OCI-LY3 (cell line): ENCODE results near the gene LDLRAD4.

Source experiments
- H2AFZ ChIP-seq: fragments of 200-600, 300-600 bp; shearing (Covaris generic); 2 replicates; pipeline ENCODE4 v1.6.0; 2014; ENCODE audit warnings: antibody characterized with exemption, low read depth, low read length
- H3K27ac ChIP-seq: fragments of 200-600, 300-600 bp; sonication (generic); 2 replicates; pipeline ENCODE4 v1.5.1; 2014; ENCODE audit warnings: mild to moderate bottlenecking, low read length, moderate library complexity, mixed read lengths
- H3K27me3 ChIP-seq: fragments of 200-600, 300-600 bp; sonication (generic); 2 replicates; pipeline ENCODE4 v1.6.1; 2014; ENCODE audit warnings: low read depth, low read length, mixed read lengths
- H3K36me3 ChIP-seq: fragments of 200-600, 300-600 bp; sonication (generic); replicated peaks from 2 replicates; pipeline ENCODE3; 2014; ENCODE audit warnings: low read depth, low read length, mixed read lengths
- H3K4me1 ChIP-seq: fragments of 300-600, 200-600 bp; sonication (generic); 2 replicates; pipeline ENCODE4 v1.6.1; 2014; ENCODE audit warnings: low read length, mixed read lengths
- H3K4me2 ChIP-seq: fragments of 200-600, 300-600 bp; sonication (generic); 2 replicates; pipeline ENCODE4 v1.6.1; 2014; ENCODE audit warnings: low read length, mixed read lengths
- H3K4me3 ChIP-seq: fragments of 300-600, 200-600 bp; sonication (generic); 2 replicates; pipeline ENCODE4 v1.5.1; 2014; ENCODE audit warnings: antibody characterized with exemption, mild to moderate bottlenecking, low read length, moderate library complexity
- H3K79me2 ChIP-seq: fragments of 300-600, 200-600 bp; shearing (Covaris generic); 2 replicates; pipeline ENCODE4 v1.6.1; 2014; ENCODE audit warnings: mild to moderate bottlenecking, low read length, mixed read lengths
- H3K9ac ChIP-seq: fragments of 300-600, 200-600 bp; shearing (Covaris generic); 2 replicates; pipeline ENCODE4 v1.6.0; 2014; ENCODE audit warnings: mild to moderate bottlenecking, low read length, moderate library complexity
- H3K9me3 ChIP-seq: fragments of 200-600, 300-600 bp; shearing (Covaris generic); 2 replicates; pipeline ENCODE4 v1.6.1; 2014; ENCODE audit warnings: low read length, mixed read lengths; ENCODE audit not compliant: insufficient read depth
- H4K20me1 ChIP-seq: fragments of 200-600, 300-600 bp; sonication (generic); 2 replicates; pipeline ENCODE4 v1.6.1; 2016; ENCODE audit warnings: low read length, mixed read lengths; ENCODE audit not compliant: insufficient read depth
- CTCF ChIP-seq: fragments of 200-600, 300-600 bp; sonication (generic); IDR thresholded peaks from 2 replicates; pipeline ENCODE4 v1.5.1; 2014; ENCODE audit warnings: antibody characterized with exemption, low read length, low read depth
- EZH2phosphoT487 ChIP-seq: fragments of 200-600 bp; shearing (Covaris generic); IDR thresholded peaks from 2 replicates; pipeline ENCODE4 v1.6.1; 2018; ENCODE audit warnings: antibody characterized with exemption, mixed run types, low read depth

Gene LDLRAD4

DNA sequence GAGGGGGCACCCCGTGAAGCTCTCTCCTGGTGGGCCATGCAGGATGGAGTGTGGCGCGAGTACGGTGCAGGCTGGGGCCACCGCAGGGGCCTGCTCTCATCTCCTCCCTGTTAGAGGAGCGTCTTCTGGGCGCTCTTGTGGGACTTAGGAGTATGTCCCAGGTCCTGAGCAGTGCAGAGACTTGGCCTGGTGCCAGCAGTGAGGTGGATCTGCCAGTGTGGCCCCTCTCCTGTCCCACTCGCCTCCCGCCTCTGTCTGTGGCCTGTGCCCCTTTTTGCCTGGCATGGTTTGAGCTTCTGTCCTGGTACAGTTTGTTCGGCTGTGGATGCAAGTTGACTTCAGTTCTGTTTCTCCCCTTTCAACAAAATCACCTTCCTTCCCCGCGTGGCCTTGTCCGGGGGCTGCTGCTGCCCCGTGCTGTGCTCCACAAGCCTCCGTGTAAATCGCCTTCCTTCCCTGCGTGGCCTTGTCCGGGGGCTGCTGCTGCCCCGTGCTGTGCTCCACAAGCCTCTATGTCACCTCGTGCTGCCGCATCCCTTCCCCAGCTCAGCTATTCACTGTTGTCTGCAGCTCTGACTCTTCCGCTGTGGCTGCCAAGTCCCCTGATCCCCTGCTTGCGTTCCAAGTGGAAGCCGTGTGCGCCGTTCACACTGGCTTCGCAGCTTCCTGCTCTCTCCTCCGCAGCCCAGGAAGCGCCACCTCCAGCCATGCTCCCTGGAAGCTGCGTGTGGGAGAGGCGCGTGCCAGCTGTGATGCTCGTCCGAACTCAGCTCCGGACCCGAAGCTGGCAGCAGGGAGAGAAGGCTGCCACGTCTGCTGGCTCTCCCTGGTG, 13.7 kb downstream of the LDLRAD4 start:
- Histone ChIP-seq H3K4me3 (no peak overlapping the region), H3K79me2 (no peaks in the 10 kb centered on the region), H3K36me3 (no peaks in the 10 kb centered on the region), H3K9ac (no peak overlapping the region), H3K27ac (no peak overlapping the region), H3K4me2 (no peak overlapping the region), H2AFZ (no peak overlapping the region), H3K9me3 (no peaks in the 10 kb centered on the region), H4K20me1 (no peaks in the 10 kb centered on the region), H3K4me1 (no peaks in the 10 kb centered on the region), H3K27me3 (no peaks in the 10 kb centered on the region)
- TF ChIP-seq EZH2phosphoT487 (no peak), CTCF (no peak)

- Histone ChIP-seq H3K4me2 (no peak overlapping the region), H3K27me3 (peaks cover 7% of the 10 kb centered on the region; the same call in 1 of the 2 replicates), H3K9ac (no peak overlapping the region), H3K9me3 (no peaks in the 10 kb centered on the region), H2AFZ (no peak overlapping the region), H4K20me1 (no peaks in the 10 kb centered on the region), H3K79me2 (no peaks in the 10 kb centered on the region), H3K4me3 (no peak overlapping the region), H3K4me1 (no peaks in the 10 kb centered on the region), H3K36me3 (no peaks in the 10 kb centered on the region), H3K27ac (no peak overlapping the region)
- TF ChIP-seq EZH2phosphoT487, result no peak
- TF ChIP-seq CTCF, result no peak
Measured at GRCh38 chr18:13232971-13233786, 14.6 kb downstream of the LDLRAD4 start.

GRCh38 chr18:13233787-13234783, 15.5 kb downstream of the LDLRAD4 start:
- Histone ChIP-seq H2AFZ (no peak overlapping the region), H3K27ac (no peak overlapping the region), H3K9me3 (no peaks in the 10 kb centered on the region), H3K4me2 (no peak overlapping the region), H3K4me1 (no peaks in the 10 kb centered on the region), H3K4me3 (no peak overlapping the region), H3K79me2 (no peaks in the 10 kb centered on the region), H3K9ac (no peak overlapping the region), H4K20me1 (no peaks in the 10 kb centered on the region), H3K27me3 (peaks cover 9% of the 10 kb centered on the region; the same call in 1 of the 2 replicates), H3K36me3 (no peaks in the 10 kb centered on the region)
- TF ChIP-seq CTCF, result no peak
- TF ChIP-seq EZH2phosphoT487, result no peak
